AG09309 (cell line): ENCODE data around the gene USP37.

Experiments
- DNase-seq: peaks from one replicate; pipeline ENCODE4 v3.0.0-alpha.2; 2010; ENCODE audit warnings: low read depth
- H3K4me3 ChIP-seq: 2 replicates; pipeline ENCODE4 v1.5.1; 2011; ENCODE audit warnings: mild to moderate bottlenecking, low read depth, low read length, moderate library complexity; ENCODE audit not compliant: control insufficient read depth
- CTCF ChIP-seq: IDR thresholded peaks from 2 replicates; pipeline ENCODE4 v1.5.1; 2011; ENCODE audit warnings: mild to moderate bottlenecking, low read depth, low read length, inconsistent platforms; ENCODE audit not compliant: insufficient read depth, control insufficient read depth; ENCODE audit errors: missing control alignments

The USP37 gene

GRCh38 chr2:218431878-218432277, 136.3 kb downstream of the USP37 start:
- TF ChIP-seq CTCF: no peak
- no peak for DNase-seq
- H3K4me3 ChIP-seq: no peak overlapping the region

GRCh38 chr2:218430721-218431120, 137.4 kb downstream of the USP37 start:
- H3K4me3 ChIP-seq: no peak overlapping the region
- no peak for DNase-seq
- no peak for TF ChIP-seq CTCF

- DNase-seq: no peak
- TF ChIP-seq CTCF: no peak
- no peak overlapping the region for H3K4me3 ChIP-seq
These were observed 138.0 kb downstream of the USP37 start for GRCh38 chr2:218429911-218430692.

- TF ChIP-seq CTCF: no peak
- DNase-seq: no peak
- H3K4me3 ChIP-seq: no peak overlapping the region
These were observed 139.1 kb downstream of the USP37 start for GRCh38 chr2:218428846-218429558.

- no peak overlapping the region for H3K4me3 ChIP-seq
- no peak for TF ChIP-seq CTCF
These were observed 140.4 kb downstream of the USP37 start for GRCh38 chr2:218427741-218428140.

GRCh38 chr2:218425531-218425930, 142.6 kb downstream of the USP37 start:
- no peak for DNase-seq
- H3K4me3 ChIP-seq: no peak overlapping the region
- TF ChIP-seq CTCF: no peak

More at GRCh38 chr2:218427741-218428140, 140.4 kb downstream of the USP37 start:
- DNase-seq: no peak

- no peak for TF ChIP-seq CTCF
- DNase-seq: no peak
- no peak overlapping the region for H3K4me3 ChIP-seq
These were observed 144.6 kb downstream of the USP37 start for GRCh38 chr2:218423584-218423983.
